Measurements from ENCODE around the gene ZMYND8.

DNA sequence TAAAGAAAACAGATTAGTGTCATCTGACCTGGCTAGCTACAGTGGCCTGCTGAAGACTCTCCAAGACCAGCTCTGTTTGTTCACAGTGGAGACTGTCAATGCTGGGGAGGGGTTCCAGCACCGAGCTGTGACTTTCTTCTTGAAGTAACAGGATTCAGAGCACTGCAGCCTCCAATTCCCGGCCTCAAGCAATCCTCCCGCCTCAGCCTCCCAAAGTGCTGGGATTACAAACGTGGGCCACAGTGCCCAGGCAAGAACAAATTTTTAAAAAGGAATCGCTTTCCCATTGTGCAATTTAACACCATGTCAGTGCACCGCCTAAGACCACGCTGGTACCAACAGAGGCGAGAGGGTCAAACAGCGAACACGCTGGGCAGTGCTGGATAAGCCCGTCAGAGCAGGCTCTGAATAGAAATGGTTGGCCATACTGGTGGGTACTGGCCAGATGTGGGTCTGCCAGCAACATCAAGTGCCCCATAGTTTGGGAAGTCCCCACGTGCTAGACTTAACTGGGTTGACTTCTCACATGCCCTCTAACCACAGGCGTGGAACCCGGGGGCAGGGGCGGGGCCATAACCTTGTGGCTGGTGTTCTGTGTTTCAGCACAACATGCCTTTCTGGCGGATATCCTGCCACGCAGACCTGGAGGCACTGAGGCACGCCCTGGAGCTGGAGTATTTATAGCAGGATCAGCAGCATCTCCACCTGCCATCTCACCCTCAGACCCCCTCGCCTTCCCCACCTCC, 168.9 kb downstream of the ZMYND8 start:
- no peak for TF ChIP-seq EZH2 (IDR thresholded peaks at IDR 0.05; ENCODE audit: low read length, missing control alignments)
- TF ChIP-seq CTCF (conservative IDR thresholded peaks at IDR 0.05 in 1 of 2, IDR thresholded peaks at IDR 0.05 in 1 of 2; ENCODE audit: low read depth in 1 of 2, low read length in 2 of 2): no peak
